SIG-M5 (cell line): ENCODE data around the gene ANAPC2.

Experiments used
- DNase-seq: peaks from one replicate; lab custom pipeline; 2025; lab: John Stamatoyannopoulos, UW

Gene ANAPC2

DNA sequence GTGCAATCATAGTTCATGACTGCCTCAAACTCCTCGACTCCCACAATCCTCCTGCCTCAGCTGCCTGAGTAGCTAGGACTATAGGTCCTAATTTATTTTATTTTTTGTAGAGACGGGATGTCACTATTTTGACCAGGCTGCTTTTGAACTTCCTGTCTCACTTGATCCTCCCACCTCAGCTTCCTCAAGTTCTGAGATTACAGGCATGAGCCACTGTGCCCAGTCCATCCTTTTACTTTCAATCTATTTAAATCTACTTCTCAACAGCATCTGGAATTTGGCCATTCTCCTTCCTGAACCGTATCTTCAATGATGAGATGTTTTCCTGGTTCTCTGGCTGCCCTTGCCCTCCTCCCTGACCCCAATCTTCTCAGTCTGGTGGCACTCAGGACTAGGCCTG lies 61.6 kb downstream of the ANAPC2 start:
- DNase-seq = no peak
